ENCODE results near the gene DENND1A.
A peak's percentile ranks its signal among the peaks of the same experiment; 100 is the strongest.

The DENND1A gene

DNA sequence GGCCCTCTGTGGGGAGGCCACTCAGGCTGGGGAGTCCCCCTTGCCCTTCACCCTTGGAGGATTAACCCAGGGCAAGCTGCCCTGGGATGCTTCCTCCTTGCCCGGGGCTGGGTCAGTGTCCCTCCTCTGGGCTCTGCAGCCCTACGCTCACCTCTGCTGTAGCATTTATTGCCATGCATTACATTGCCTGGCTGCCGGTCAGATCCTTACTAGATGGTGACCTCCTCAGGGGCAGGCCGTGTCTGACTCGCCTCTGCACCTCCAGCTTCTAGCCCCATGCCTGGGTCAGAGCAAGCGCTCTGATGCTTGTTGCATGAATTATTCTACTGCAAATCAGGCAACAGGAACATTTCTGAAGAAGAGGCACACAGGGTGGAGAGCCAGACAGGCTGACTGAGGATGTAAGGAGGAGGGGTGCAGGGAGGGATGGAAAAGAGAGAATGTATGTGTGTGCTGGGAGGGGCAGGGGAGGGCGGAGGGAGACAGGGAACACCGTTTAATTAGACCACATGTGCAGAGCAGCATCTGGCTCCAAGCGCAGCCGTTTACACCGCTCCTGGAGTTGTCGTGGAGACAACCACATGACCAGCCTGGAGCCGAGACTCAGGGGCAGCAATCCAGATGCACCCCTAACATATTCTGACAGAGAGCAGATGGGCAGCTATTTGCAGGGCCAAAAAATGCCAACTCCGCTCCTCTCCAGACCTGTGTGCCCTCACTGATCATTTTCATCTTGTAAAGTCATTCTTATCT lies 456.9 kb downstream of the DENND1A start:
- Mint-ChIP-seq H3K9me3 (no peaks in the 10 kb centered on the region), H3K36me3 (ENCODE audit: low read depth) (no peaks in the 10 kb centered on the region), H3K4me1 (peaks cover 45% of the 10 kb centered on the region), H3K27me3 (ENCODE audit: low read depth, poor library complexity) (peaks cover 8% of the 10 kb centered on the region), H3K4me3 (no peak overlapping the region), H3K27ac (no peak overlapping the region)
- peak; percentile 21 for DNase-seq
- TF ChIP-seq, protein P1, sequence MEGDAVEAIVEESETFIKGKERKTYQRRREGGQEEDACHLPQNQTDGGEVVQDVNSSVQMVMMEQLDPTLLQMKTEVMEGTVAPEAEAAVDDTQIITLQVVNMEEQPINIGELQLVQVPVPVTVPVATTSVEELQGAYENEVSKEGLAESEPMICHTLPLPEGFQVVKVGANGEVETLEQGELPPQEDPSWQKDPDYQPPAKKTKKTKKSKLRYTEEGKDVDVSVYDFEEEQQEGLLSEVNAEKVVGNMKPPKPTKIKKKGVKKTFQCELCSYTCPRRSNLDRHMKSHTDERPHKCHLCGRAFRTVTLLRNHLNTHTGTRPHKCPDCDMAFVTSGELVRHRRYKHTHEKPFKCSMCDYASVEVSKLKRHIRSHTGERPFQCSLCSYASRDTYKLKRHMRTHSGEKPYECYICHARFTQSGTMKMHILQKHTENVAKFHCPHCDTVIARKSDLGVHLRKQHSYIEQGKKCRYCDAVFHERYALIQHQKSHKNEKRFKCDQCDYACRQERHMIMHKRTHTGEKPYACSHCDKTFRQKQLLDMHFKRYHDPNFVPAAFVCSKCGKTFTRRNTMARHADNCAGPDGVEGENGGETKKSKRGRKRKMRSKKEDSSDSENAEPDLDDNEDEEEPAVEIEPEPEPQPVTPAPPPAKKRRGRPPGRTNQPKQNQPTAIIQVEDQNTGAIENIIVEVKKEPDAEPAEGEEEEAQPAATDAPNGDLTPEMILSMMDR (IDR thresholded peaks at IDR 0.05): no peak

GRCh38 chr9:123471843-123472570 lies 457.9 kb downstream of the DENND1A start:
- Mint-ChIP-seq H3K9me3 (no peaks in the 10 kb centered on the region), H3K4me3 (no peak overlapping the region), H3K27ac (no peak overlapping the region), H3K4me1 (peaks cover 53% of the 10 kb centered on the region), H3K36me3 (ENCODE audit: low read depth) (no peaks in the 10 kb centered on the region), H3K27me3 (ENCODE audit: low read depth, poor library complexity) (peaks cover 9% of the 10 kb centered on the region)
- TF ChIP-seq, protein P1 (IDR thresholded peaks at IDR 0.05): no peak
- no peak for DNase-seq

GRCh38 chr9:123470991-123471770 lies 458.7 kb downstream of the DENND1A start:
- no peaks in the 10 kb centered on the region for H3K36me3 Mint-ChIP-seq (ENCODE audit: low read depth)
- H3K27me3 Mint-ChIP-seq (ENCODE audit: low read depth, poor library complexity): peaks cover 11% of the 10 kb centered on the region
- peak overlapping the region; percentile 57 for H3K27ac Mint-ChIP-seq
- H3K9me3 Mint-ChIP-seq: no peaks in the 10 kb centered on the region
- DNase-seq: no peak
- no peak overlapping the region for H3K4me3 Mint-ChIP-seq
- H3K4me1 Mint-ChIP-seq: peaks cover 53% of the 10 kb centered on the region
- TF ChIP-seq, protein P1 (IDR thresholded peaks at IDR 0.05): no peak

DNA sequence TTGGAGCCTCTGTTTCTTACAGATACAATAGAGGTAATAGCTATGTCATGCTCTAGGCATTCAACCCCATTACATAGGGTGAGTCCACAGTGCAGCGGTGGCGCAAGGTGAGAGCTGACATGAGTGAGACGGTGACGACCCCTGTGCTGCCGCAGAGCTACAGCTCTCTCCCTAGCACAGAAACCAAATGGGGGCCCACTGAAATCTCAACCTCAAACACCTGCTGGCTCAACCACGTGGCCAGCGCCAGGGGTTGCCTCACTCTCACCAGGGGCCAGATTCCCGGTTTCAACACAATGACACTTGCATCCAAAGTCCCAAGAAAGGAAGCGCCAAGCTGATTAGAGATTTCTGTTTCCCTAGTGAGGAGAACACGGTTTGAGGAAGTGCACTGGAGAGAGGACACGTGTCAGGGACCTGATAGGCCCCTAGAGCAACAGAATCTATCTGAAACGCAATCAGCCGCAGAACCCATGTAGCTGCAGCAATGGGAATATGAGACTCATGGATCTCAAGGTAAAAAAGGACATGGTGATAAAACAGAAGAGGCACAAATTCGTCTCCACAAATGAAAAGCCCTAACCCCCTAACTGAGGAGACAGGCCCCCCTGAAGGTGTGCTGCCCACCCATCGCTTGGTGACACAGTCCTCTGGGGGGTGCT lies 459.7 kb downstream of the DENND1A start:
- Mint-ChIP-seq H3K36me3 (ENCODE audit: low read depth) (no peaks in the 10 kb centered on the region), H3K27ac (peak overlapping the region; percentile 57), H3K27me3 (ENCODE audit: low read depth, poor library complexity) (peaks cover 11% of the 10 kb centered on the region), H3K4me1 (peaks cover 53% of the 10 kb centered on the region), H3K9me3 (no peaks in the 10 kb centered on the region), H3K4me3 (no peak overlapping the region)
- DNase-seq: no peak
- TF ChIP-seq, protein P1 (IDR thresholded peaks at IDR 0.05): no peak

- TF ChIP-seq, protein P1 (IDR thresholded peaks at IDR 0.05): no peak
- H3K9me3 Mint-ChIP-seq: no peaks in the 10 kb centered on the region
- no peak for DNase-seq
- H3K27ac Mint-ChIP-seq: peak overlapping the region; percentile 85
- H3K4me1 Mint-ChIP-seq: peaks cover 53% of the 10 kb centered on the region
- no peaks in the 10 kb centered on the region for H3K36me3 Mint-ChIP-seq (ENCODE audit: low read depth)
- H3K4me3 Mint-ChIP-seq: no peak overlapping the region
- H3K27me3 Mint-ChIP-seq (ENCODE audit: low read depth, poor library complexity): peaks cover 11% of the 10 kb centered on the region
Observed at GRCh38 chr9:123469282-123469681, 460.6 kb downstream of the DENND1A start.
